Spleen (tissue), 11 donors: ENCODE results near the gene SUV39H2. TPM values are rescaled to one million over a fixed set of nuclear protein-coding genes. Genes with fewer than 3 reads are reported as not detected.
A peak's percentile ranks its signal among the peaks of the same experiment; 100 is the strongest.

Experiments
- DNase-seq: peaks from one replicate; pipeline ENCODE4 v3.0.0-alpha.2; 2020
- H3K27ac ChIP-seq, 8 donors: fragments of 200-600 bp; sonication (generic) in 7 of 8; 1 replicate in 4 of 8; 2 replicates in 4 of 8; pipeline versions ENCODE4 v1.5.0 to v1.8.0; 2016 to 2021; ENCODE audit warnings: inconsistent platforms in 4 of 8, mild to moderate bottlenecking in 4 of 8, moderate library complexity in 1 of 8
- H3K27me3 ChIP-seq, 7 donors: fragments of 200-600 bp; sonication (generic) in 6 of 7; replicated peaks in 1 of 7; 1 replicate in 4 of 7; 2 replicates in 3 of 7; pipeline versions ENCODE4 v1.5.0 to v1.8.0; 2016 to 2021; ENCODE audit warnings: inconsistent platforms in 3 of 7, mild to moderate bottlenecking in 1 of 7
- H3K36me3 ChIP-seq, 6 donors: fragments of 200-600 bp; sonication (generic) in 5 of 6; 1 replicate in 4 of 6; 2 replicates in 2 of 6; pipeline versions ENCODE4 v1.5.0 to v1.8.0; 2016 to 2021; ENCODE audit warnings: inconsistent platforms in 2 of 6
- H3K4me1 ChIP-seq, 6 donors: fragments of 200-600 bp; sonication (generic) in 5 of 6; 1 replicate in 3 of 6; 2 replicates in 3 of 6; pipeline versions ENCODE4 v1.5.0 to v1.8.0; 2016 to 2021; ENCODE audit warnings: inconsistent platforms in 3 of 6
- H3K4me3 ChIP-seq, 8 donors: fragments of 200-600 bp; sonication (generic) in 7 of 8; 1 replicate in 4 of 8; 2 replicates in 4 of 8; pipeline versions ENCODE4 v1.5.0 to v1.8.0; 2016 to 2021; ENCODE audit warnings: inconsistent platforms in 4 of 8, mild to moderate bottlenecking in 4 of 8, moderate library complexity in 2 of 8
- H3K9me3 ChIP-seq, 8 donors: fragments of 200-600 bp; sonication (generic) in 7 of 8; 1 replicate in 4 of 8; 2 replicates in 4 of 8; pipeline versions ENCODE4 v1.5.0 to v1.8.0; 2016 to 2021; ENCODE audit warnings: inconsistent platforms in 4 of 8
- CTCF ChIP-seq, 11 experiments: fragments of 200-600 bp in 7 of 11; fragments of 450-650 bp in 4 of 11; sonication (generic) in 4 of 11; IDR thresholded peaks in 8 of 11; conservative IDR thresholded peaks in 3 of 11; 1 replicate in 7 of 11; 2 replicates in 4 of 11; pipeline versions ENCODE4 v1.4.0 to v1.8.0; 2016 to 2021; ENCODE audit warnings: antibody characterized with exemption in 11 of 11, inconsistent platforms in 4 of 11, mild to moderate bottlenecking in 1 of 11
- POLR2A ChIP-seq, 3 donors: fragments of 450-650 bp; IDR thresholded peaks; one replicate each; pipeline ENCODE4 v1.5.1; 2017; ENCODE audit warnings: antibody characterized with exemption in 3 of 3, mild to moderate bottlenecking in 1 of 3
- POLR2AphosphoS5 ChIP-seq, 3 donors: sonication (generic); formaldehyde crosslinking; IDR thresholded peaks; one replicate each; pipeline ENCODE4 v1.5.1; 2017; ENCODE audit warnings: antibody characterized with exemption in 3 of 3
- WGBS, 5 donors: extraction: QIAGEN DNeasy Blood & Tissue Kit in 3 of 5; methylation state at CpG; one replicate each; pipeline versions ENCODE4 v1.1.5 to v1.1.7; 2013 to 2018; 5-methylcytosine and 5-hydroxymethylcytosine counted together
- intact Hi-C: fragments of 100-400 bp; cut with DNase I; formaldehyde crosslinking; loops from one replicate; pipeline ENCODE4 v1.15.0; 2023; ENCODE audit warnings: low total_unique reads
- polyA plus RNA-seq, 3 donors: library from polyadenylated mRNA; stranded (reverse); fragments of 200-250 nt; gene quantifications; one replicate each; pipeline ENCODE4 v1.2.1, GENCODE V29; 2013
- total RNA-seq, 7 donors: library from RNA; depleted of rRNA in 3 of 7; stranded (reverse); fragments of >200 nt in 3 of 7; fragmentation: NEBNext Ultra II Directional in 4 of 7; extraction: Animal tissue kit (Norgen Biotek cat#: 25700) in 4 of 7; gene quantifications; one replicate each; pipeline versions ENCODE4 v1.1.0 to v1.2.1, GENCODE V29; 2016 to 2021
- donor health status: healthy with polysubstance abuse.
- donor health status: DM: no; HTN: no; CAD: no; lungs with moderate emphysema.
- donor health status: DM: no; HTN: no; CAD: no.
- donor health status: Bipolar disorder and iron deficiency.
- donor health status: healthy.
- donor health status: DM: no; HTN: no; CAD: no.
- donor health status: DM: yes; HTN: yes; CAD: no.

Gene SUV39H2
- total and polyA plus RNA-seq, 10 donors, result 1.2 to 8.4 (median 4.4) TPM

GRCh38 chr10:14880229-14880628, 1.6 kb downstream of the SUV39H2 start:
- intact Hi-C loops, result no loop called here
- H3K4me3 ChIP-seq, result peak overlapping the region in 3 of 8 donors; percentile 87 to 99 (median 93)
- DNase-seq, result no peak

DNA sequence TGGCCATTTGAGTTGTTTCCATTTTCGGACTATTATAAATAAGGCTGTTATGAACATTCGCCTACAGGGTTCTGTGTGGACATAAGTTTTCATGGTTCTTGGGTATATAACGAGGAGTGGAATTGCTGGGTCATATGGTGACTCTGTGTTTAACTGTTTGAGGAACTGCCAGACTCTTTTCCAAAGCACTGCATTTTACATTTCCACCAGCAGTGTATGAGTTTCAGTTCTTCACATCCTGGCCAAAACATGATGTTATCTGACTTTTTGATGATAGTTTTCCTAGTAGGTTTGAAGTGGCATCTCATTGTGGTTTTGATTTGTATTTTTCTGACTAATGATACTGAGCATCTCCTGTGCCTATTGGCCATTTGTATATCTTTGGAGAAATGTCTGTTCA, 5.4 kb downstream of the SUV39H2 start:
- Histone ChIP-seq H3K9me3 (no peaks in the 10 kb centered on the region), H3K36me3 (peaks cover 0 to 10% (median 0%) of the 10 kb centered on the region in 6 donors), H3K27me3 (no peaks in the 10 kb centered on the region), H3K4me3 (no peak overlapping the region), H3K27ac (no peak overlapping the region), H3K4me1 (peaks cover 6 to 17% (median 13%) of the 10 kb centered on the region in 6 donors)
- DNase-seq, result no peak
- intact Hi-C loops, result no loop called here
- no peak for TF ChIP-seq CTCF (IDR thresholded peaks at IDR 0.05 in 8 of 11, conservative IDR thresholded peaks at IDR 0.05 in 3 of 11)
- TF ChIP-seq POLR2AphosphoS5 (IDR thresholded peaks at IDR 0.05), result no peak
- no peak for TF ChIP-seq POLR2A (IDR thresholded peaks at IDR 0.05)
- WGBS, 5 donors, result 83 to 92% (median 88%) methylated on average over 3 of the region's 3 CpGs

More at GRCh38 chr10:14880229-14880628, 1.6 kb downstream of the SUV39H2 start:
- 65 to 82% (median 69%) methylated on average over 7 of the region's 7 CpGs for WGBS, 5 donors
- Histone ChIP-seq H3K9me3 (no peaks in the 10 kb centered on the region), H3K36me3 (no peaks in the 10 kb centered on the region), H3K27ac (no peak overlapping the region), H3K27me3 (no peaks in the 10 kb centered on the region), H3K4me1 (peaks cover 14 to 42% (median 28%) of the 10 kb centered on the region in 6 donors)
- TF ChIP-seq CTCF (IDR thresholded peaks at IDR 0.05 in 8 of 11, conservative IDR thresholded peaks at IDR 0.05 in 3 of 11), result no peak
- TF ChIP-seq POLR2AphosphoS5 (IDR thresholded peaks at IDR 0.05), result no peak
- TF ChIP-seq POLR2A (IDR thresholded peaks at IDR 0.05), result no peak

GRCh38 chr10:14889318-14889717, 10.7 kb downstream of the SUV39H2 start:
- no peaks in the 10 kb centered on the region for H3K27me3 ChIP-seq
- H3K27ac ChIP-seq, result no peak overlapping the region
- intact Hi-C loops, result no loop called here
- H3K4me3 ChIP-seq, result no peak overlapping the region
- no peak for DNase-seq
- H3K36me3 ChIP-seq, result peaks cover 0 to 10% (median 0%) of the 10 kb centered on the region in 6 donors
- WGBS, 5 donors, result 79 to 92% (median 86%) methylated on average over 2 of the region's 2 CpGs
- no peaks in the 10 kb centered on the region for H3K4me1 ChIP-seq
- no peaks in the 10 kb centered on the region for H3K9me3 ChIP-seq
- TF ChIP-seq POLR2A (IDR thresholded peaks at IDR 0.05), result no peak
- peak in 1 of 11 experiments; percentile 29 for TF ChIP-seq CTCF (IDR thresholded peaks at IDR 0.05 in 8 of 11, conservative IDR thresholded peaks at IDR 0.05 in 3 of 11)
- TF ChIP-seq POLR2AphosphoS5 (IDR thresholded peaks at IDR 0.05), result no peak

GRCh38 chr10:14891151-14891550, 12.5 kb downstream of the SUV39H2 start:
- no peak overlapping the region for H3K27ac ChIP-seq
- H3K36me3 ChIP-seq, result peaks cover 0 to 11% (median 0%) of the 10 kb centered on the region in 6 donors
- H3K9me3 ChIP-seq, result no peaks in the 10 kb centered on the region
- TF ChIP-seq POLR2AphosphoS5 (IDR thresholded peaks at IDR 0.05) (no peak), CTCF (IDR thresholded peaks at IDR 0.05 in 8 of 11, conservative IDR thresholded peaks at IDR 0.05 in 3 of 11) (no peak), POLR2A (IDR thresholded peaks at IDR 0.05) (no peak)
- intact Hi-C loops, result no loop called here
- H3K27me3 ChIP-seq, result no peaks in the 10 kb centered on the region
- WGBS, 5 donors, result 86 to 95% (median 94%) methylated on average over 1 of the region's 1 CpG
- H3K4me3 ChIP-seq, result no peak overlapping the region
- H3K4me1 ChIP-seq, result no peaks in the 10 kb centered on the region
- no peak for DNase-seq
